Heart left ventricle (tissue), 13 donors: ENCODE data around the gene ADCY3.

ENCODE experiments used
- POLR2A ChIP-seq, 2 donors: fragments of 450-650 bp; IDR thresholded peaks; one replicate each; pipeline ENCODE4 v1.6.1; 2017; ENCODE audit warnings: antibody characterized with exemption in 2 of 2, mild to moderate bottlenecking in 2 of 2, moderate library complexity in 2 of 2
- TF ChIP-seq, protein P1 (sequence below), 12 donors: fragments of 200-600 bp; sonication (generic) in 4 of 12; IDR thresholded peaks; one replicate each; pipeline versions ENCODE4 v1.5.0 to v1.8.0; 2018 to 2022; ENCODE audit warnings: antibody characterized with exemption in 12 of 12, mild to moderate bottlenecking in 5 of 12
- donor health status: ischemic (EF 13 %, LVEDD 7.1; RV severe dilation, severe dysfunction).
- donor health status: DM: no; HTN: yes; CAD: no.
- donor health status: DM: no; HTN: no; CAD: no.
- donor health status: ischemic (EF 25% LVEDD 6.9; RV normal size, moderate dysfunction).
- donor health status: ischemic (EF 25% LVEDD 5.7; RV mildly dilated, moderate dysfunction).
- donor health status: ischemic (EF 35%, LVEDD 5.7; RV mildly dilated, moderate dysfunction).
- donor health status: nonischemic (EF 11% LVEDD 7.7; RV severe dilation, severe dysfunction).
- donor health status: DM: yes; HTN: yes; CAD: no.
- donor health status: PGD.
- donor health status: ischemic (EF 29% LVEDD 5.4; RV normal size, mild dysfunction).
- donor health status: nonischemic (EF 23%, LVEDD 6.1; RV moderate dilation, normal function).

GRCh38 chr2:24955232-24955631, 35.2 kb upstream of the ADCY3 start:
- TF ChIP-seq, protein P1, sequence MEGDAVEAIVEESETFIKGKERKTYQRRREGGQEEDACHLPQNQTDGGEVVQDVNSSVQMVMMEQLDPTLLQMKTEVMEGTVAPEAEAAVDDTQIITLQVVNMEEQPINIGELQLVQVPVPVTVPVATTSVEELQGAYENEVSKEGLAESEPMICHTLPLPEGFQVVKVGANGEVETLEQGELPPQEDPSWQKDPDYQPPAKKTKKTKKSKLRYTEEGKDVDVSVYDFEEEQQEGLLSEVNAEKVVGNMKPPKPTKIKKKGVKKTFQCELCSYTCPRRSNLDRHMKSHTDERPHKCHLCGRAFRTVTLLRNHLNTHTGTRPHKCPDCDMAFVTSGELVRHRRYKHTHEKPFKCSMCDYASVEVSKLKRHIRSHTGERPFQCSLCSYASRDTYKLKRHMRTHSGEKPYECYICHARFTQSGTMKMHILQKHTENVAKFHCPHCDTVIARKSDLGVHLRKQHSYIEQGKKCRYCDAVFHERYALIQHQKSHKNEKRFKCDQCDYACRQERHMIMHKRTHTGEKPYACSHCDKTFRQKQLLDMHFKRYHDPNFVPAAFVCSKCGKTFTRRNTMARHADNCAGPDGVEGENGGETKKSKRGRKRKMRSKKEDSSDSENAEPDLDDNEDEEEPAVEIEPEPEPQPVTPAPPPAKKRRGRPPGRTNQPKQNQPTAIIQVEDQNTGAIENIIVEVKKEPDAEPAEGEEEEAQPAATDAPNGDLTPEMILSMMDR (IDR thresholded peaks at IDR 0.05), result no peak
- no peak for TF ChIP-seq POLR2A (IDR thresholded peaks at IDR 0.05)
